T-helper 2 cell (primary cell): Measurements from ENCODE around the gene BATF.

Experiments used
- DNase-seq, 5 experiments: peaks; one replicate each; pipeline versions ENCODE4 v3.0.0 to v3.0.0-alpha.2; 2012 to 2022

The BATF gene

DNA sequence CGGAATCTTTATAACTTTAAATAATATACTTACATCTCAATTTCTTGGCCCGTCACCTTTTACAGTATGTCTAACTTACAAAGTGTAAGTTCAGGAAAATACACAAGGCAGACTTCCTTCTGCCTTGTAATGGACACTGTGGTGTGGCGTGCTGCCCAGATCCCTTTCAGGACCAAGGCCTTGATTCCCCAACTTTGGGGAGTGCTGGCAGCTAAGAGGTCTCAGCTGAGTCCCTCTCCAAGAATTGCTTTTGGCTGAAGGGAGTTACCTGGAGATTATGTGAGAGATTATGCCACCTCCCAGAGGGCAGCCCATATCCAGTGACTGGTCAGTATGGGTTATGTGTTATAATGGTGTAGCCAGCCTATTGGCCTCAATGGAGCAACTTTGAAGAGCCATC, 21.2 kb upstream of the BATF start:
- DNase-seq: no peak

GRCh38 chr14:75504411-75504810, 17.9 kb upstream of the BATF start:
- DNase-seq: no peak

DNA sequence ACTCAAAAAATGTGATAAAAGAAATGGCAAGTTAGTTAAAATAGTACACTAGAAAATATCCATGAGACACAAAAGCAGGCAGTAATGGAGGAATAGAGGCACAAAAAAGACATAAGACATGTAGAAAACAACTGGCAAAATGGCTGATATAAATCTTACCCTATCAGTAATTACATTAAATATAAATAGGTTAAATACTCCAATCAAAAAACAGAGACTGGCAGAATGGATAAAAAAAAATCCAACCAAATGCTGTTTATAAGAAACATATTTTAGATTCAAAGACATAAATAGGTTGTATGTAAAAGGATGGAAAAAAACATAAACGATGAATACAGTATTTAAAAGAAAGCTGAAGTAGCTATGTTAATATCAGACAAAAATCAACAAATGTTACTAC, 15.3 kb upstream of the BATF start:
- DNase-seq: no peak

- no peak for DNase-seq
Observed at GRCh38 chr14:75510547-75510946, 11.7 kb upstream of the BATF start.

GRCh38 chr14:75511201-75511600, 11.1 kb upstream of the BATF start:
- DNase-seq: no peak

GRCh38 chr14:75513911-75514672, 8.2 kb upstream of the BATF start:
- peak in 3 of 5 experiments; percentile 12 to 65 (median 41) for DNase-seq

- DNase-seq: peak in 4 of 5 experiments; percentile 25 to 89 (median 51)
Observed at GRCh38 chr14:75514673-75515628, 7.3 kb upstream of the BATF start.

DNA sequence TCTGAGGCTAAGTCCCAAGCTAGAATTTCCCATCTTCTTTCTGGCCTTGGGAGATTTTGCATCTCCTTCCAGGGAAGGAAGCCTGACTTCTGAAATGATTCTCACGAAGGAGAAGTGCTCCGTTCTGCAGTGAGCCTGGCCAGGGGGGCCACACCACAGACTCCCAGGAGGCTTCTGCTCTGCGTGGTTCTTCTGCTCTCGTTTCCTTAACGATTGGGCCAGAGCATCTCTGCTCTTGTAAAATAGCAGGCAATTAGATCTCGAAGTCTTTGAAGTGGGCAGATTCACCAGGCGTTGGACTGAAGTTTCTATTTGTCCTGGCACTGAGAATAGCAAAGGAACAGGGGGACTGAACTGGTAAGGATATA, 6.7 kb upstream of the BATF start:
- DNase-seq: peak in 1 of 5 experiments; percentile 58

DNA sequence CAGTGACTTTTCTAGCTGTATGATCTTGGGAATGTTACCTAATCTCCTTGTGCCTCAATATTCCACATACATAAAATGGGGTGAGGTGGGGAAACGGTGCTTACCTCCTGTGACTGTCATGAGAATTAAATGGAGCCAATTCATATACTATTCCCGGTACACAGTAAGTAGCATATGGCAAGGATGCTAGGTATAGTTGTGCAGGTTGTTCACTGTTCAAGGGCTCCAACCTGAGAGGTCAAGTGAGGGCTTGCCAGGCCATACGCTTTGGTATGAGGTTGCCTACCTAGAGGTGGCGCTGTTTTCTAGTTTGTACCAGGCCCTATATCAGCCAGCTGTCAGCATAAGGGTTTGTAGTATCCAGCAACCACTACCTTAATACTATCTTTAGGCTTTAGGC, 3.6 kb upstream of the BATF start:
- DNase-seq: peak in 3 of 5 experiments; percentile 15 to 80 (median 23)

DNA sequence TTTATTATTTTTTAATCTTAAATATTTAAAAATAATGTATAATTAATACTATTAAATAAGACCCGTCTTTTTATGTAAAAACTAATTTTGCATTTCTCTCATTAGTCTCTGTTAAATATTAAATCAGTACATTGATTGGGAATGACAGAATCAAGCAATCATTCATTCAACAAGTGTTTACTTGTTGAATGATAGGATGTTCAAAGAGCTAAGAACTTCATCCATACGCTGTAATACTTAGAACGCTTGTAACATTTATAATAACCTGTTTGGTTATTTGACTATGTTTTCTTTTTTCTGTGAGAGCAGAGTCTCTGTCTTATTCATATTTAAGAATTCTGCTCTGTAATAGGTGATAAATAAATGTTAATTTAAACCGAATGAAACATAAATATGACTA, 2.9 kb upstream of the BATF start:
- no peak for DNase-seq

GRCh38 chr14:75519826-75520728, 2.2 kb upstream of the BATF start:
- peak in 1 of 5 experiments; percentile 38 for DNase-seq

- DNase-seq: no peak
Observed at GRCh38 chr14:75520852-75521251, 1.4 kb upstream of the BATF start.

DNA sequence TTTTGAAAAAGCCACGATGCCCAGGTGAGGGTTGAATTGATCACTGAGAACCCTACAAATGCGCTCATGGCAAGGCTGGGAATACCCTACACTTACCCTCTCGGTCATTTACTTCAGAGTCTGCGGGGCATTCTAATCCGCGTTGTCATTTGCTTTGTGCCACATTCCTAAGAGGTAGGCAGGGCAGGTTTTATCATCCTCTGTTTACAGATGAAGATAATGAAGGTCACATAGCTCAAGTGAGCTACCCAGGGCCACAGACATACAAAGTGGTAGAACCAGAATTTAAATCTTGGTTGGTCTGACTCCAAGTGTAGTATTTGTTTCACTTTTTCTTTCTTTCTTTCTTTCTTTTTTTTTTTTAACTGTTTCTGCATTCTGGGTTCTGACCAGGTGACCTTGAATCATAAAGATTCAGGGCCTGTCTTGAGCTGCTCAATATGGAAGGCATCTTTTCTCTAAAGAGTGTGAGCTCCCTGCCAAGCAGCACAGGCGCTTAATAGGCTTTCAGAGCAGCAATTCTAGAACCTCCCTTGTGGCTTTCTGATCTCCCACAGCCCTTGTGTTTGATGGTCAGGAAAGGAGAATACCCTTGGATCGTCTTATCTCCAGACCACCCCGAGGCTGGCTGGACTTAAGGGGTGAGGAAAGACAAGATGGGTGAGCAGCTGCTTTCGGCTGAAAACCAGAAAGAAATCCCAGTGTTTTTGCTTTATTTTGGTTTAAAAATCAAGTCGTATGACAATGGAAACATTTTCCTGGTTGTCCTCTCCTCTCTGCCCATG, 662 bp upstream of the BATF start:
- DNase-seq: peak in 1 of 5 experiments; percentile 49

GRCh38 chr14:75522983-75523318, 682 bp downstream of the BATF start:
- no peak for DNase-seq

DNA sequence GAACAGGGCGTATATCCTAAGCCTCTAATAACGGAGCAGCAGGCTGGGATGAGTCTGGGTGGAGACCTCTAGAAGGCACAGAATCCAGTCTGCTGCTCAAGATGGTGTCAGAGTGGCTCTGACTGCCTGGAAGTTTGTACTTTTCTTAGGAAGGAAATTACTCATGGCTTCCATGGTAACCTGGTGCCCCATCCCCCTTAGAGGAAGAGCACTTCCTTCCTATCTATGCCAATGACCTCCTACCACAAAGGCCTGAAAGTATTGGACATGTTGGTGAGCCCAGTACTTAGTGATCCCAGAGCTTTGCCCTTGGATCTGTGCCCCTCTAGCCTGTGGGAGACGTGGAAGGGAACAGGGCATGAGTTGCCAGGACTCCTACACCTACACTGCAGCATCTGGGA, 1.5 kb downstream of the BATF start:
- DNase-seq: peak in 1 of 5 experiments; percentile 49

DNA sequence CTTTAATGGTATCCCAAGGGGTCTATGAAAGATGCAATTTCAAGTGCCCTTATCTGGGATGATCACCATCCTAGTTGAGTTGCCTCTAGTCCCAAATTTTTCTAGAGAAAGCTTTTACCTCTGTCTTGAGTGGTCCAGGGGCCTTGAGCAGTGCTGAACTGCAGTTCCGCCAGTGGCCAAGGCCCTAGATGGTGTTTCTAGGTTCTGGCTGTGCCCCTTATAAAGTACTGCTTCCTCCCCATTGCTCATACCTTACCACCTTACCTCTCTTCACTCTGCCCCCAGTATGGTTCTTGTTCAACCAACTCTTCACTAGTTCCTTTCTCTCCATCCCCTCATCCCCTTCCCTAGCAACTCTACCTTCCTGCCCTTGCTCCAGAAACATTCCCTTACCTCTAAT, 3.7 kb downstream of the BATF start:
- no peak for DNase-seq

DNA sequence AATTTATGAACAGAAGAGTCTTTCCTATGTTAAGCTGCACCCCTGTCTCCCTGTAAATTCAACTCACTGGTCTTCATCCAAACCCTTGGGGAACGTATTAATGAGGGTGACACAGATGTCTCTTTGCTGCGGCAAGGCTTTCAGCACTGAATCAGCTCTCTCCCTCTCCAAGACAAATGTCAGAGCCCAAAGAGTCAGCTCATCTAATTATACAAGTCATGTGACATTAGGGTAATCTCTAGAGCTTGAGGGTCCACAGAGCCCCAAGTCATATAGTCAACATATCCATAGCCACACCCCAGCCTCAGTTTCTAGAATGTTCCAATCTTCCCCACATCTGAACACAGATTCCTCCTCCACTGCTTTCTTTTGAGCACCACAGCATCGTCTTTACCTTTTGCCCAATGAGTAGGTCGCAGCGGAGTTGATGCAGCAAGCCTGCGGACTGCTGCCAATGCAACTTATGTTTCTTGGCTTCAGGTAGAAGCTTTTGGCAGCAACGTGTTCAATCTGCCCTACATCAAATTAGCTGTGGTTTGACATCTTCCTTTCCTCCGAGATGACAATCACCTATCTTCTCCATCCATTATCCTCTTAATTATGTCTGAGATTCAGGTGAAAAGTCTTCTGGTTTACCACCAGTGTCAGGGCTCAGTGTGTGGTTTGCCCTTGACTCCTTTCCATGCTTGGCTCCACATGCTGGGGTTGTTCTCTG, 5.3 kb downstream of the BATF start:
- DNase-seq: peak in 1 of 5 experiments; percentile 60

DNA sequence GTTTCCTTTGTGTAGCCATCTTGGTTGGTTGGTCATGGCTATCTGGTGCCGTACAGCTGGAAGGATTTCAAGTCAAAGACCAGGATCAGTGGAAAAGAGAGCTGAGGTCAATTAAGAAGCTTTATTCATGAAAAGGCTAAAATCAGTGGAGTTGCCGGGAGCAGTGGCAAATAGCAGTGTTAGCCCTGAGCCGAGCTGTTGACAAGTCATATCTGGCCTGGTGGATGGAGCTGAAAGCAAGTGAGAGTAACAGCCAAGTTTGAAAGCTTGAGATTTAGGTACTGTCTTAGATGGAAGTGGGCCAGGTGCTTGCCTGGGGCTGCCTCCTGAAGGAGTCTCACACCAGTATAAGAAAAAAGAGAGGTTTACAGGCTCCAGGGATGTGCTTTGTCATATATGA, 9.0 kb downstream of the BATF start:
- no peak for DNase-seq

DNA sequence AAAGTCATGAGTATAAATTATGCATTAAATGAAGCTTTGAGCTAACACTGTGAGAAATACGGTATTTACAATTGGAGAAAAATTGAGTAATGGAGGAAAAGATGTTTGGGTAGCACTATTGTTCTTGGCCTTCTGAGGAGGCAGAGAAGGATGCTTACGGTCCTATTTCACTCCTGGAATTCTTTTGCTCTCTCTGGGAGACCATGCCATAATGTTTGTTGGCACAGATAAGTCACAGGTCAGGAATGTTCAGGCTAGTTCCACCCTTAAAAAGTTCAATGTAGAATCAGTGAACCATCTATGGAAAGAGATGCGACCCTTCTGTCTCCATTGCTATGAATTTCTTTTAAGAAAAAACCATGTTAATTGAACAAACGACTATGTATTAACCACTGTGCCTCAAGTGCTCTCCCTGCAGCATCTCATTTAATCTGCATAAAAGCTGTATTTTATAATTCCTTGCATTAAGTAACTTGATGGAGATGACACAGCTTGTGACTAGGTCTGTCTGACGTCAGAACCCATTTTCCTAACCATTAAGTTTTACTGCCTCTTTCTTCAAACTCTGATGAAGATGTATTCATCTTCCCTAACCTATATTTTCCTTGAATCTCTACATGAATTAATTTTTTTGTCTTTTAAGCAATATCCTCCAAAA, 9.5 kb downstream of the BATF start:
- DNase-seq: no peak

- DNase-seq: no peak
Observed at GRCh38 chr14:75533791-75534555, 11.7 kb downstream of the BATF start.
